B cell (primary cell): ENCODE measurements around the gene NHERF2. TPM values are rescaled to one million over a fixed set of nuclear protein-coding genes. Genes with fewer than 3 reads are reported as not detected.

ENCODE experiments used
- ATAC-seq: fragments of 200-7000 bp; cut with Tn5 transposase; one replicate; pipeline ENCODE4 v1.10.0; 2021; ENCODE audit warnings: low read depth, mild to moderate bottlenecking, moderate number of reproducible peaks, moderate library complexity
- CTCF ChIA-PET: fragments of 350-600 bp; sonication (Branson Sonifier 250); formaldehyde crosslinking; loops from one replicate; lab custom pipeline; 2021; ENCODE audit warnings: antibody characterized with exemption, inconsistent platforms; lab: Charles Lee
- POLR2A ChIA-PET: fragments of 350-600 bp; sonication (Branson Sonifier 250); formaldehyde crosslinking; loops from one replicate; lab custom pipeline; 2021; ENCODE audit warnings: antibody characterized with exemption; lab: Charles Lee
- DNase-seq: peaks from one replicate; pipeline ENCODE4 v3.0.0; 2013
- H2AFZ ChIP-seq: 2 replicates; pipeline ENCODE4 v1.6.1; 2012; ENCODE audit warnings: mild to moderate bottlenecking, low read depth, low read length; ENCODE audit not compliant: insufficient read depth, poor library complexity, severe bottlenecking
- H3K27ac ChIP-seq, 2 donors: 1 replicate in 1 of 2; 2 replicates in 1 of 2; pipeline ENCODE4 v1.5.1; 2012 to 2013; ENCODE audit warnings: low read length in 2 of 2, mild to moderate bottlenecking in 2 of 2, moderate library complexity in 1 of 2
- H3K27me3 ChIP-seq, 4 experiments: fragments of 200-600 bp in 1 of 4; sonication (generic) in 1 of 4; replicated peaks in 1 of 4; 1 replicate in 2 of 4; 2 replicates in 2 of 4; pipeline versions ENCODE4 v1.6.1 to v1.7.0; 2013 to 2016; ENCODE audit warnings: low read length in 3 of 4, mild to moderate bottlenecking in 2 of 4, mixed read lengths in 1 of 4, moderate library complexity in 1 of 4; ENCODE audit not compliant: insufficient read depth in 4 of 4, control insufficient read depth in 3 of 4; ENCODE audit errors: control extremely low read depth in 1 of 4
- H3K36me3 ChIP-seq, 2 experiments: replicated peaks in 1 of 2; 1 replicate in 1 of 2; 2 replicates in 1 of 2; pipeline versions ENCODE4 v1.6.1 to v1.7.1; 2013; ENCODE audit warnings: low read length in 1 of 2; ENCODE audit not compliant: insufficient read depth in 2 of 2, control insufficient read depth in 1 of 2; ENCODE audit errors: control extremely low read depth in 1 of 2, extremely low read depth in 1 of 2
- H3K4me1 ChIP-seq, 2 donors: fragments of 200-600 bp in 1 of 2; sonication (generic) in 1 of 2; 1 replicate in 1 of 2; 2 replicates in 1 of 2; pipeline versions ENCODE4 v1.5.1 to v1.6.1; 2013 to 2017; ENCODE audit warnings: low read length in 2 of 2; ENCODE audit not compliant: control insufficient read depth in 2 of 2, insufficient read depth in 2 of 2
- H3K4me2 ChIP-seq: replicated peaks from 2 replicates; pipeline ENCODE3; 2012; ENCODE audit warnings: mild to moderate bottlenecking, low read depth, low read length; ENCODE audit not compliant: poor library complexity, severe bottlenecking
- H3K4me3 ChIP-seq, 5 experiments: fragments of 200-600 bp in 1 of 5; sonication (generic) in 1 of 5; 1 replicate in 3 of 5; 2 replicates in 2 of 5; pipeline versions ENCODE4 v1.5.1 to v1.7.0; 2011 to 2016; ENCODE audit warnings: low read length in 4 of 5, mild to moderate bottlenecking in 4 of 5, low read depth in 2 of 5, control low read depth in 1 of 5, moderate library complexity in 1 of 5; ENCODE audit not compliant: insufficient read depth in 1 of 5; ENCODE audit errors: control extremely low read depth in 1 of 5, extremely low read depth in 1 of 5
- H3K79me2 ChIP-seq: fragments of 200-600 bp; sonication (generic); one replicate; pipeline ENCODE4 v1.6.0; 2016; ENCODE audit warnings: low read length; ENCODE audit not compliant: control insufficient read depth, insufficient read depth
- H3K9ac ChIP-seq: fragments of 200-600 bp; sonication (generic); 2 replicates; pipeline ENCODE4 v1.6.1; 2017; ENCODE audit warnings: mild to moderate bottlenecking, low read length, moderate library complexity
- H3K9me3 ChIP-seq, 3 donors: one replicate each; pipeline versions ENCODE4 v1.6.1 to v1.7.1; 2013; ENCODE audit warnings: low read length in 2 of 3; ENCODE audit not compliant: control insufficient read depth in 2 of 3, insufficient read depth in 1 of 3; ENCODE audit errors: control extremely low read depth in 1 of 3
- H4K20me1 ChIP-seq: 2 replicates; pipeline ENCODE4 v1.6.0; 2012; ENCODE audit warnings: mild to moderate bottlenecking, low read length; ENCODE audit not compliant: insufficient read depth, control insufficient read depth, poor library complexity, severe bottlenecking
- H3K27ac Mint-ChIP-seq: one replicate; pipeline ENCODE4 v1.8.0; 2021; ENCODE audit warnings: mixed read lengths
- H3K27me3 Mint-ChIP-seq: one replicate; pipeline ENCODE4 v1.8.0; 2021; ENCODE audit warnings: mixed read lengths
- H3K4me1 Mint-ChIP-seq: one replicate; pipeline ENCODE4 v1.8.0; 2021; ENCODE audit warnings: mixed read lengths
- H3K4me3 Mint-ChIP-seq: one replicate; pipeline ENCODE4 v1.8.0; 2021; ENCODE audit warnings: mixed read lengths
- H3K9me3 Mint-ChIP-seq: one replicate; pipeline ENCODE4 v1.8.0; 2022; ENCODE audit warnings: mixed read lengths; ENCODE audit not compliant: insufficient read depth
- EZH2 ChIP-seq: IDR thresholded peaks from 2 replicates; pipeline ENCODE4 v1.6.1; 2012; ENCODE audit warnings: borderline replicate concordance, low read depth, mild to moderate bottlenecking, moderate library complexity, low read length; ENCODE audit not compliant: insufficient read depth, poor library complexity, severe bottlenecking
- WGBS: methylation state at CpG from one replicate; pipeline ENCODE4 v1.1.5; 2013; ENCODE audit warnings: missing lambda C conversion rate; ENCODE audit not compliant: insufficient coverage; 5-methylcytosine and 5-hydroxymethylcytosine counted together
- intact Hi-C: fragments of 100-400 bp; cut with micrococcal nuclease; formaldehyde crosslinking; loops from one replicate; pipeline ENCODE4 v1.10.0; 2022
- polyA plus RNA-seq: library from polyadenylated mRNA; depleted of rRNA; stranded (reverse); fragments of >200 nt; gene quantifications from 2 replicates; pipeline ENCODE4 v1.2.3, GENCODE V29; 2012
- total RNA-seq, 2 donors: library from RNA; stranded (reverse); fragments of 120-200 nt in 1 of 2; gene quantifications; 1 replicate in 1 of 2; 2 replicates in 1 of 2; pipeline versions ENCODE4 v1.2.3 to v1.2.4, GENCODE V29; 2013 to 2022
- TF ChIP-seq, protein P1 (sequence below): fragments of 200-600 bp; IDR thresholded peaks from one replicate; pipeline ENCODE4 v1.8.0; 2022; ENCODE audit warnings: antibody characterized with exemption, mild to moderate bottlenecking

NHERF2 gene
- total and polyA plus RNA-seq, 2 donors (not counting 1 experiment from before 2014, with no cell fraction given) = 1.8 to 2.2 TPM

DNA sequence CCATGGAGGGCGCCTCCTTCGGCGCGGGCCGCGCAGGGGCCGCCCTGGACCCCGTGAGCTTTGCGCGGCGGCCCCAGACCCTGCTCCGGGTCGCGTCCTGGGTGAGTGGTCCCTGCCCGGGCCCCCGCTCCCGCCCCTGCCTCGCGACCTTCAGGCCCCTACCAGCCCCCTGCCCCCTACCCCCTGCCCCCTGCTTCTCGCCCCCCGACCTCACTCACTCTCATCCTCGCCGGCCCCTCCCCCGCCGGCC is 36.7 kb upstream of the NHERF2 start:
- Histone ChIP-seq H3K4me3 (peak overlapping the region in 4 of 5 experiments; percentile 65 to 93 (median 69)), H3K79me2 (no peaks in the 10 kb centered on the region), H2AFZ (no peak overlapping the region), H3K9ac (peak overlapping the region; percentile 90), H4K20me1 (no peaks in the 10 kb centered on the region), H3K36me3 (peaks cover 0 to 10% of the 10 kb centered on the region in 2 experiments), H3K4me2 (peak overlapping the region; percentile 100), H3K9me3 (peaks cover 0 to 13% (median 0%) of the 10 kb centered on the region in 3 donors), H3K27ac (peak overlapping the region in 1 of 2 donors; percentile 92), H3K4me1 (peaks cover 26 to 40% of the 10 kb centered on the region in 2 donors), H3K27me3 (no peaks in the 10 kb centered on the region)
- H3K9me3 Mint-ChIP-seq = no peaks in the 10 kb centered on the region
- no peaks in the 10 kb centered on the region for H3K27me3 Mint-ChIP-seq
- WGBS = 0% methylated on average over 2 of the region's 25 CpGs
- ChIA-PET CTCF (no interaction called here), POLR2A (interaction anchor here (1.1 to 3.0 kb wide), 5 partner anchors 18 to 165 kb away, joined by 3 to 36 read pairs (median 3); partner anchors contain the start of genes RPS2, TBL3 and TRAF7)
- no peak overlapping the region for H3K4me3 Mint-ChIP-seq
- intact Hi-C loops = loop anchor here (2.0 to 10.0 kb wide), 3 partner anchors 25 to 787 kb away; partner anchors contain the start of genes ELOB, MSRB1 and RPS2
- H3K27ac Mint-ChIP-seq = no peak overlapping the region
- DNase-seq (no peak), ATAC-seq (no peak)
- peaks cover 38% of the 10 kb centered on the region for H3K4me1 Mint-ChIP-seq
- TF ChIP-seq, protein P1, sequence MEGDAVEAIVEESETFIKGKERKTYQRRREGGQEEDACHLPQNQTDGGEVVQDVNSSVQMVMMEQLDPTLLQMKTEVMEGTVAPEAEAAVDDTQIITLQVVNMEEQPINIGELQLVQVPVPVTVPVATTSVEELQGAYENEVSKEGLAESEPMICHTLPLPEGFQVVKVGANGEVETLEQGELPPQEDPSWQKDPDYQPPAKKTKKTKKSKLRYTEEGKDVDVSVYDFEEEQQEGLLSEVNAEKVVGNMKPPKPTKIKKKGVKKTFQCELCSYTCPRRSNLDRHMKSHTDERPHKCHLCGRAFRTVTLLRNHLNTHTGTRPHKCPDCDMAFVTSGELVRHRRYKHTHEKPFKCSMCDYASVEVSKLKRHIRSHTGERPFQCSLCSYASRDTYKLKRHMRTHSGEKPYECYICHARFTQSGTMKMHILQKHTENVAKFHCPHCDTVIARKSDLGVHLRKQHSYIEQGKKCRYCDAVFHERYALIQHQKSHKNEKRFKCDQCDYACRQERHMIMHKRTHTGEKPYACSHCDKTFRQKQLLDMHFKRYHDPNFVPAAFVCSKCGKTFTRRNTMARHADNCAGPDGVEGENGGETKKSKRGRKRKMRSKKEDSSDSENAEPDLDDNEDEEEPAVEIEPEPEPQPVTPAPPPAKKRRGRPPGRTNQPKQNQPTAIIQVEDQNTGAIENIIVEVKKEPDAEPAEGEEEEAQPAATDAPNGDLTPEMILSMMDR = no peak
- TF ChIP-seq EZH2 = no peak

DNA sequence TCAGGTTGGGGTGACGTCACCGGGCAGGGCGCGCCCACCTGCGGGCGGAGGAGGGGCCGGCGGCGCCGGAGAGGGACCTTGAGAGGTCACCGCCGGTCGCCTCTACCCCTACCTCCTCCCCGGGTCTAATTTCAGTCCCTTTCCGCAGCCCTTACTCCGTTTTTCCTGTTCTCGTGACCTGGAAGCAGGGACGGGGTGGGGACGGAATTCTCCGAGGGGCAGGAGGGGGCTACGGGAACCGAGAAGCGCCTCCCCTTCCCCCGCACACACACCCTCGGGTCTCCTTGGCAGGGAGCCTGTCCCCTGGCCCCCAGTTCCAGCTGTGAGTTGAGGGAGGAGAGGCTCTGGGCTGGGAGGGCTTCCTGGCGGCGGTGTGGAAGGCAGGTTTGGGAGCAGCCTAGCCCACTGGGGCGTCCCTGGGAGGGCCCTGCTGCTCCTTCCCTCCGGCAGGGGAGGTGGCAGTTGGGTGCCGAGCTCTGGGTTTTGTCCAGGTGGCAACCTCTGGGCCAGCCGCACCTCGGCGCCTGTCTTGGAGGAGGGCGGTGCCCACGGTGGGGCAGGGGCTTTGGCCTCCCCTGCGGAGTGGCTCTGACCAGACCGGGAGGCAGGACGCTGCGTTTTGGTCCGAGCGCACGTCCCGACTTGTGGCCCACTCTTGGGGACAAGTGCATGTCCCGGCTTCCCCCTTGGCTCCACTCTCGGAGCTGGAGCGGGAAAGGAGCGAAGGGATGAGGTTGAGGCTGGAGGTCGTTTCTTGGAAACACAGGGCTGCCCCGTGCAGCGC is 36.2 kb upstream of the NHERF2 start:
- H3K79me2 ChIP-seq = no peaks in the 10 kb centered on the region
- POLR2A ChIA-PET = interaction anchor here (0.7 to 3.0 kb wide), 13 partner anchors 8 to 261 kb away, joined by 3 to 36 read pairs (median 5); partner anchors contain the start of genes ECI1, MSRB1, RNF151 and RPS2
- Mint-ChIP-seq H3K9me3 (no peaks in the 10 kb centered on the region), H3K27ac (peak overlapping the region; percentile 97), H3K4me1 (peaks cover 34% of the 10 kb centered on the region), H3K27me3 (no peaks in the 10 kb centered on the region), H3K4me3 (peak overlapping the region; percentile 91)
- ATAC-seq (peak; percentile 17), DNase-seq (peak; percentile 78)
- H3K4me2 ChIP-seq = peak overlapping the region; percentile 100
- peaks cover 24 to 35% of the 10 kb centered on the region in 2 donors for H3K4me1 ChIP-seq
- H3K4me3 ChIP-seq = peak overlapping the region in 4 of 5 experiments; percentile 65 to 93 (median 69)
- H2AFZ ChIP-seq = peak overlapping the region; percentile 56
- intact Hi-C loops = loop anchor here (1.0 to 10.0 kb wide), 4 partner anchors 7 to 787 kb away; partner anchors contain the start of genes ELOB, MSRB1 and RPS2
- no peaks in the 10 kb centered on the region for H3K27me3 ChIP-seq
- peak overlapping the region; percentile 90 for H3K9ac ChIP-seq
- H4K20me1 ChIP-seq = no peaks in the 10 kb centered on the region
- WGBS = 2% methylated on average over 25 of the region's 50 CpGs
- CTCF ChIA-PET = interaction anchor here (0.6 to 5.5 kb wide), 5 partner anchors 14 to 452 kb away, joined by 3 to 32 read pairs (median 4); partner anchors contain the start of gene TRAF7
- peaks cover 0 to 7% of the 10 kb centered on the region in 2 experiments for H3K36me3 ChIP-seq
- H3K27ac ChIP-seq = peak overlapping the region; percentile 86 to 92
- peaks cover 0 to 13% (median 0%) of the 10 kb centered on the region in 3 donors for H3K9me3 ChIP-seq
- TF ChIP-seq, protein P1 = no peak
- peak; percentile 75 for TF ChIP-seq EZH2
